MV-4-11 (cell line): ENCODE measurements around the gene FCN2.
A peak's percentile ranks its signal among the peaks of the same experiment; 100 is the strongest.

ENCODE experiments used
- DNase-seq: peaks from one replicate; lab custom pipeline; 2025; lab: John Stamatoyannopoulos, UW

Gene FCN2

DNA sequence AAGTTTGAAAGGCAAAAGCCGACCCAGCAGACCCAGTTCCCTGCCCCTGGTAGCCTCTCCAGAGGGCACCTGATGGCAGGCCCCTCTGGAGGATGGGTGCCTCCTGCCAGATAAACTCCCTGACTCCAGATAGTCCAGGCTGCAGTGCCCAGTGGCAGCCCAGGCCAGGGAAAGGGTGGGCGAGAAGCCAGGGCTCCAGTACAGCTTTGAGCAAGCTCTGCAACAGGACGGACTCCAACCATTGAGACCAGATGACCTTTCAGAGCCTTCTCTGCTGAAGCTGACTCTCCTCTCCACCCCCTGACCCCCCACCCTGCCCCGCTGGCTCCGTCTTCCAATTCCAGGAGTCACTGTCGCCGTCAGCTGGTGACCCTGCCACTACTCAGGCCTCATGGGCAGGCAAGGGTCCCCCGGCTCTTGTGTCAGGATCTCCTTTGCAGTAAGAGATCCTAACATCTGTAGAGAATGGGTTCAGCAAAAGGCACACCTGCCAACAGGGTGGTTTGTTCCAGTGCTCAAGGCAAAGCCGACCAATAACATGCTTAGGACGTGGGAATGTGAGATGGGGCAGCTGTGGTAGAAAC is 52.6 kb downstream of the FCN2 start:
- DNase-seq, result no peak

DNA sequence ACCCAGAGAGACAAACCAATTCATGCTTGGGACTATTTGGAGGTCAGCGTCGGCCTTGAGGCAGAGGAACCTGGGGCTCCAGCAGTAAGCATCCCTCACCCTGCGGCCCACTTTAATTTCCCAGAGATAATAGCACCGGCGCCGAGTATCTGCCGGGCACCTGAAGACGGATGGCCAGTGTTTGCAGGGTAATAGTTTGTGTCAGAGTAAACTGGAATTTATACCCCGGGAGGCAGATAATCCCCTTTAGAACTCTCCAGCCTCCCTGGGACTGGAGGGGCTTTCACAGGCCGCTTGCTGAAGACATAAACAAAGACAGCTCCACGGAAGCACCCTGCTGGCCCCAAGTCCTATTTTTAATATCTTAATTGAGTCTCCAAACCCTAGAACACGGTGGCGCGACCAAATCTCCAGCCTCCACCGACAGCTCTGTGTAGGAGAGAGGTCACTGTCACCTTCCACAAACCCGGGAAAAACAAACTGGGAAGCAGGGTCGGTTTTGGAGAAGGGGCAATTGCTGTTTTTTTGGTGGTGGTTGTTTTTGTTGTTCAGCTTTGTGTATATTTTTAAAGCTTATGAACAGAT is 54.5 kb downstream of the FCN2 start:
- no peak for DNase-seq

- no peak for DNase-seq
These were observed 55.2 kb downstream of the FCN2 start for GRCh38 chr9:134935701-134936345.

DNA sequence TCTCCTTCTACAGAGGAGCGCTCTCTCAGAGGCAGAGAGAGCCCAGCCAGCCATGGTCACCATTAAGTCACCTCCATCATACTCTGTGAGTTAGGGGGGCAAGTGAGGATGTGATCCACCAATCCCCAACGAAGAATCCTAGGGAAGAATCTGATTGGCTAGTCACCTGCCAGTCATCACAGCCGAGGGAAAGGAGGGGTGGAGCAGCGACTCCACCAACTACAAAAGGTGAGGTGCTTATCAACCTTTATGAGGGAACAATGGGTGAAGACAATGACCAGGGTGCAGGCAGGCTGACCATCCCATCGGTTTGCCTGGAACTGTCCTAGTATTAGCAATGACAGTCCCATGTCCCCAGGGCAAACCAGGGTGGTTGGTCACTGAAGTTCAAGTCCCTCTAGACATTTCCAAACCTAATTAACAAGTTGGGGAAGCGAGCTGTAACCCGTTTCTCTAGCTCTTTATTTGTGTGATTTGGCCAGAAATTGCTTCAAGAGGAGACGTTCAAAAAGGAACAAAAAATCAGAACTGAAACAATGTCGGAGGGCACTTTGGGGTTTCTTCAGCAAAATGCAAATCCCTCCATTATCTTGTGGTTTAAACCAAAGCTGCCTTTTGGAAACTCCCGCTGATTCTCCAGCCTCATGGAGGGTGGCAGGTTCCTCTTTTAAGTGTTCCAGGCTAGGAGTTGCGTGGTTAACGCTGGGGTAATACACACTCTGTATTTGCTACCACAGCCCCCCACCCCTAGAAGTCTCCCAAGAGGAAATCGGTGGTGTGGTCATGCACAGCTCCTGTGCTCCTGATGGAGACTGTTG is 55.9 kb downstream of the FCN2 start:
- DNase-seq, result peak; percentile 98
